ENCODE data around the gene PRKX. TPM values are rescaled to one million over a fixed set of nuclear protein-coding genes. Genes with fewer than 3 reads are reported as not detected.

Gene PRKX
- total RNA-seq, 4 donors from 2014 or later: 7.3 to 52.8 (median 20.7) TPM

- no peak overlapping the region for H3K4me3 ChIP-seq
- DNase-seq: no peak
- TF ChIP-seq POLR2A (IDR thresholded peaks at IDR 0.05) (no peak), CTCF (IDR thresholded peaks at IDR 0.05) (no peak)
Observed at GRCh38 chrX:3609810-3610209, 103.6 kb downstream of the PRKX start.

DNA sequence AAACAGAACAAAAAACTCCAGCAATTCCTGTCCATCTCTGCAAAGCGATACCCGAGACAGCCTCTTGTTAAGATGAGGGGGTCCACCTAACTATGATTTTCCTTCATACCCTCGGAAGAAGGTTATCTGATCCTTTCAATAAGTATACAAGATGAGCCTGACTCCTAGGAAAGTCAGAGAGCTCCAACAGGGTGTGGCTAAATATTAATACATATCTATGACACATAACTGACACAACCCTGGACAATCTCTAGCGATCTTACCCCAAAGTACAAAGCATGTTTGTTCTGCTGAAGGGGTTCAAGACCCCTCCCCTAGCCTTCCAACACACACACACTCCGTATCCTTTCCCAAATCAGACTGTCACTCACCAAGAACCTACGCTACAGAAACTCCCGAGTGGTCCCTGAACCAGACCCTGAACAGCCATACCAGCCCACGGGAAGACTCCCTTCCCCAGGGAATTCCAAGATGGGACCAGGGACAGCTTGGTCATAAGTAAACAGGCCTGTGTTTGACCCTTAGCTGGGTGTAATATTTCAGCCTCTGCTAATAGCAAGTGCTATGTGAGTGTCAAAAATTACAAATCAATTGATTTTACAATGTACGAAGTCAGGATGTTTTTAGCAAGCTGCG is 110.3 kb downstream of the PRKX start:
- no peaks in the 10 kb centered on the region for H3K9me3 ChIP-seq

More at GRCh38 chrX:3609810-3610209, 103.6 kb downstream of the PRKX start:
- Histone ChIP-seq H3K36me3 (peaks cover 0 to 6% (median 0%) of the 10 kb centered on the region in 3 donors), H3K27ac (no peak overlapping the region), H3K27me3 (no peaks in the 10 kb centered on the region), H3K4me1 (no peaks in the 10 kb centered on the region), H3K9me3 (no peaks in the 10 kb centered on the region)

DNA sequence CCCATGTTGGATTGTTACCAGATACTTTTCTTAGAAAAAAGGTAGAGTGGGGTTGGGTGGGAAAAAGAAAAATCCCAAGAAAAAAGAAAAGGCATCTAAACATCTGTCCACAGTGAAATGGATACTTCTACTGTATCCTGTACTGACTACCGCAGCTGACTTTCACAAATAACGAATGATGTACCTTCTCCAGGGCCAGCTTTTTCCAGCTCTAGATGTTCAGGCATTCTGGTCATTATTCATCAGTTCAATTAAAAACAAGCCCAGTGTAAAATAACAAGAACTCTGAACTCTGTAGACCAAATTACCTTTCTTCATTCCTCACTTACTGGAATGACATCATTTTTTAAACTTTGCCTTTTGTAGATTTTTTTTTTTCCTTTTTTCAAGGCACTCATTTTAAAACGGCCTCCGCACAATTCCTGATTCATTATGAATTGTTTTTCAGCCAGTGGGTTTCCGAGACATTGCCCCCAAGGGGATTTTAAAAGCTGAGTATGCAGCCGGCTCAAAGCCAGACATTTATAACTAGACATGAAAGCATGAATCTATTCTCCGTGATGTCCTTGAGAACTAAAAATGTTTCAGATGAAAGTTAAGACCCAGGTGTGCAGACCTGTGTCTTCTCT is 113.5 kb downstream of the PRKX start:
- no peak overlapping the region for H3K27ac ChIP-seq
- H3K4me3 ChIP-seq: no peak overlapping the region
- no peaks in the 10 kb centered on the region for H3K36me3 ChIP-seq
- DNase-seq: no peak
- H3K4me1 ChIP-seq: no peaks in the 10 kb centered on the region
- H3K9me3 ChIP-seq: no peaks in the 10 kb centered on the region
- TF ChIP-seq CTCF (IDR thresholded peaks at IDR 0.05) (no peak), POLR2A (IDR thresholded peaks at IDR 0.05) (no peak)
- H3K27me3 ChIP-seq: no peaks in the 10 kb centered on the region

More for the DNA sequence above, 110.3 kb downstream of the PRKX start:
- Histone ChIP-seq H3K27ac (no peak overlapping the region), H3K4me1 (no peaks in the 10 kb centered on the region), H3K4me3 (no peak overlapping the region), H3K36me3 (no peaks in the 10 kb centered on the region), H3K27me3 (no peaks in the 10 kb centered on the region)
- no peak for TF ChIP-seq POLR2A (IDR thresholded peaks at IDR 0.05)
- TF ChIP-seq CTCF (IDR thresholded peaks at IDR 0.05): no peak
- no peak for DNase-seq

DNA sequence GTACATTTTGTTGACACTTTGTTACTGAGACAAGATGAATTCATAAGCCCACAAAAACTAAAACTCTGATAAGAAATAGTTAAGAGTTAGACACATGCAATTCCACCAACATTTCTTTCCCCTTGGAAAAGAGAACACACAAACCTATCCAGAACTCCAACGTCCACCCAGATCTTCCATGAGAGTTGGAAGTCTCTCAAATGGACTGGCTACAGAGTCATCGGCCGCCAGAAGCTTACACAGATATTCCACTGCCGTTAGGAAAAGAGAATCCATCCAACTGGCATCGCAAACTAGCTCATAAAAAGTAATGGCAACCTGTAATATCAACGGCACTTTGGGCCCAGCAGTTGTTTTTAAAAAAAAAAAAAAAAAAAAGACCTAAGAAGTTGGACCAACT is 114.7 kb downstream of the PRKX start:
- Histone ChIP-seq H3K4me1 (no peaks in the 10 kb centered on the region), H3K36me3 (no peaks in the 10 kb centered on the region), H3K9me3 (no peaks in the 10 kb centered on the region), H3K27ac (no peak overlapping the region), H3K27me3 (no peaks in the 10 kb centered on the region), H3K4me3 (no peak overlapping the region)
- DNase-seq: no peak
- TF ChIP-seq POLR2A (IDR thresholded peaks at IDR 0.05) (no peak), CTCF (IDR thresholded peaks at IDR 0.05) (no peak)

DNA sequence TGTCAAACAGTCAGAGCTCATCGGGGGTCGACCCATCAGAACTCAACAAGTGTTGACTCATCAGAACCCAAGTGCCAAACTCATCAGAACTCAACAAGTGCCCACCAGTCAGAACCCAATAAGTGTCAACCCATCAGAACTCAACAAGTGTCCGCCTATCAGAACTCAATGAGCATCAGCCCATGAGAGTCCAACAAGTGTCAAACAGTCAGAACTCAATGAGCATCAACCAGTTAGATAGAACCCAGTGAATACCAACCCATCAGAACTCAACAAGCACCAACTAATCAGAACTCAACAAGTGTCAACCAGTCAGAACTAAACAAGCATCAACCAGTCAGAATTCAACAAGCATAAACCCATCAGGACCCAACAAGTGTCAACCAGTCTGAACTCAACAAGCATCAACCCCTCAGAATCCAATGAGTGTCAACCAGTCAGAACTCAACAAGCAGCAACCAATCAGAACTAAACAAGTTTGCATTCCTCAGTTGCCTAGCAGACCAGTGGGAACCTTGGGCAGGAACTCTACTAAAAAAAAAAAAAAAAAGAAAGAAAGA is 115.3 kb downstream of the PRKX start:
- Histone ChIP-seq H3K27ac (no peak overlapping the region), H3K36me3 (no peaks in the 10 kb centered on the region), H3K4me1 (no peaks in the 10 kb centered on the region), H3K9me3 (no peaks in the 10 kb centered on the region), H3K4me3 (no peak overlapping the region), H3K27me3 (no peaks in the 10 kb centered on the region)
- TF ChIP-seq CTCF (IDR thresholded peaks at IDR 0.05) (no peak), POLR2A (IDR thresholded peaks at IDR 0.05) (no peak)
- DNase-seq: no peak
